Heart left ventricle (tissue), 16 donors: Measurements from ENCODE around the gene HCAR3. TPM values are rescaled to one million over a fixed set of nuclear protein-coding genes. Genes with fewer than 3 reads are reported as not detected.
A peak's percentile ranks its signal among the peaks of the same experiment; 100 is the strongest.
"Not testable (repeated sequence)": the region's sequence is repeated elsewhere in the genome, so short reads cannot be mapped to it uniquely, and the experiment has no call there.

Experiments
- ATAC-seq, 4 donors: fragments of 200-7000 bp; cut with Tn5 transposase; one replicate each; pipeline ENCODE4 v1.9.1; 2020 to 2022; ENCODE audit warnings: moderate library complexity in 4 of 4, mild to moderate bottlenecking in 3 of 4, moderate number of reproducible peaks in 1 of 4
- DNase-seq, 5 donors: peaks; one replicate each; pipeline ENCODE4 v3.0.0-alpha.2; 2020
- H3K27ac ChIP-seq, 12 donors: fragments of 200-600 bp; sonication (generic) in 4 of 12; one replicate each; pipeline versions ENCODE4 v1.5.0 to v1.8.0; 2016 to 2022; ENCODE audit warnings: mild to moderate bottlenecking in 2 of 12
- H3K27me3 ChIP-seq, 9 donors: fragments of 200-600 bp; sonication (generic) in 2 of 9; one replicate each; pipeline versions ENCODE4 v1.5.1 to v1.8.0; 2016 to 2022; ENCODE audit warnings: mild to moderate bottlenecking in 3 of 9
- H3K36me3 ChIP-seq, 9 donors: fragments of 200-600 bp; sonication (generic) in 2 of 9; one replicate each; pipeline versions ENCODE4 v1.5.0 to v1.8.0; 2018 to 2022; ENCODE audit warnings: mild to moderate bottlenecking in 2 of 9
- H3K4me1 ChIP-seq, 12 donors: fragments of 200-600 bp; sonication (generic) in 4 of 12; one replicate each; pipeline versions ENCODE4 v1.5.0 to v1.8.0; 2016 to 2022; ENCODE audit warnings: mild to moderate bottlenecking in 3 of 12
- H3K4me3 ChIP-seq, 12 donors: fragments of 200-600 bp; sonication (generic) in 4 of 12; one replicate each; pipeline versions ENCODE4 v1.5.0 to v1.8.0; 2017 to 2022; ENCODE audit warnings: mild to moderate bottlenecking in 9 of 12, moderate library complexity in 4 of 12
- H3K9me3 ChIP-seq, 12 donors: fragments of 200-600 bp; sonication (generic) in 4 of 12; one replicate each; pipeline versions ENCODE4 v1.5.0 to v1.8.0; 2016 to 2022; ENCODE audit warnings: mild to moderate bottlenecking in 1 of 12
- CTCF ChIP-seq, 12 donors: fragments of 200-600 bp; sonication (generic) in 4 of 12; IDR thresholded peaks; one replicate each; pipeline versions ENCODE4 v1.5.0 to v1.8.0; 2018 to 2022; ENCODE audit warnings: antibody characterized with exemption in 12 of 12, mild to moderate bottlenecking in 5 of 12
- POLR2A ChIP-seq, 2 donors: fragments of 450-650 bp; IDR thresholded peaks; one replicate each; pipeline ENCODE4 v1.6.1; 2017; ENCODE audit warnings: antibody characterized with exemption in 2 of 2, mild to moderate bottlenecking in 2 of 2, moderate library complexity in 2 of 2
- WGBS, 4 donors: extraction: QIAGEN DNeasy Blood & Tissue Kit in 2 of 4; methylation state at CpG; one replicate each; pipeline versions ENCODE4 v1.1.5 to v1.1.7; 2013 to 2018; 5-methylcytosine and 5-hydroxymethylcytosine counted together
- intact Hi-C, 10 donors: fragments of 100-400 bp; cut with DNase I; formaldehyde crosslinking; loops; one replicate each; pipeline versions ENCODE4 v1.11.1 to v1.14.2; 2022
- polyA plus RNA-seq, 2 donors: library from polyadenylated mRNA; stranded (reverse); fragments of 200-250 nt; gene quantifications; one replicate each; pipeline ENCODE4 v1.2.3, GENCODE V29; 2013
- total RNA-seq, 9 donors: library from RNA; depleted of rRNA in 2 of 9; stranded (reverse); fragments of >200 nt in 2 of 9; fragmentation: NEBNext Ultra II Directional in 3 of 9; extraction: Animal tissue kit (Norgen Biotek cat#: 25700) in 3 of 9; gene quantifications; one replicate each; pipeline versions ENCODE4 v1.1.0 to v1.2.4, GENCODE V29; 2016 to 2023
- donor health status: ischemic (EF 13 %, LVEDD 7.1; RV severe dilation, severe dysfunction).
- donor health status: healthy with polysubstance abuse.
- donor health status: DM: no; HTN: yes; CAD: no.
- donor health status: DM: no; HTN: no; CAD: no.
- donor health status: ischemic (EF 25% LVEDD 6.9; RV normal size, moderate dysfunction).
- donor health status: ischemic (EF 25% LVEDD 5.7; RV mildly dilated, moderate dysfunction).
- donor health status: healthy.
- donor health status: DM: yes; HTN: yes; CAD: no.
- donor health status: ischemic (EF 35%, LVEDD 5.7; RV mildly dilated, moderate dysfunction).
- donor health status: nonischemic (EF 11% LVEDD 7.7; RV severe dilation, severe dysfunction).
- donor health status: DM: yes; HTN: yes; CAD: no.
- donor health status: PGD.
- donor health status: ischemic (EF 29% LVEDD 5.4; RV normal size, mild dysfunction).
- donor health status: nonischemic (EF 23%, LVEDD 6.1; RV moderate dilation, normal function).

Gene HCAR3
- total and polyA plus RNA-seq, 11 donors = 0.10 to 1.1 (median 0.26) TPM; not detected in 5

- TF ChIP-seq POLR2A (IDR thresholded peaks at IDR 0.05) (peak in 1 of 2 donors; percentile 89), CTCF (IDR thresholded peaks at IDR 0.05) (peak; percentile 60 to 96 (median 84))
- intact Hi-C loops = loop anchor here (1.0 to 10.0 kb wide), 11 partner anchors 114 to 528 kb away; partner anchors contain the start of genes KNTC1 (in 3 of the 10), RSRC2 (in 2 of the 10), DIABLO (in 1 of the 10) and ZCCHC8 (in 1 of the 10)
- DNase-seq (peak; percentile 97 to 99 (median 98)), ATAC-seq (peak; percentile 97 to 99 (median 98))
- H3K27me3 ChIP-seq = no peaks in the 10 kb centered on the region
- peaks cover 0 to 40% (median 34%) of the 10 kb centered on the region in 9 donors for H3K36me3 ChIP-seq
- H3K9me3 ChIP-seq = no peaks in the 10 kb centered on the region
- peak within 1 kb of the TSS; percentile 65 to 99 (median 87) for H3K4me3 ChIP-seq
- H3K4me1 ChIP-seq = peaks cover 0 to 19% (median 8%) of the 10 kb centered on the region in 12 donors
- H3K27ac ChIP-seq = peak within 1 kb of the TSS; percentile 37 to 95 (median 83)
- 0 to 1% (median 1%) methylated on average over 59 to 73 of the region's 73 CpGs for WGBS, 4 donors
Observed at GRCh38 chr12:122752464-122753318, 36.1 kb upstream of the HCAR3 start, which contains the start of gene DENR. TSS of gene DENR (plus strand) at chr12:122752824. CDS start at chr12:122753702, 878 bp downstream.

GRCh38 chr12:122750781-122751515 is 34.3 kb upstream of the HCAR3 start:
- H3K4me3 ChIP-seq, ATAC-seq, H3K9me3 ChIP-seq, DNase-seq, H3K27ac ChIP-seq, H3K27me3 ChIP-seq: not testable (repeated sequence)
- Histone ChIP-seq H3K36me3 (peaks cover 0 to 22% (median 19%) of the 10 kb centered on the region in 9 donors), H3K4me1 (peaks cover 0 to 19% (median 8%) of the 10 kb centered on the region in 12 donors)
- intact Hi-C loops = loop anchor here in 8 of 10 donors (5.0 to 10.0 kb wide), 6 partner anchors 114 to 526 kb away; partner anchors contain the start of genes KNTC1 (in 2 of the 8), RSRC2 (in 2 of the 8), DIABLO (in 1 of the 8) and ZCCHC8 (in 1 of the 8)
- WGBS, 4 donors = 73 to 79% (median 75%) methylated on average over 17 of the region's 17 CpGs

- H3K27me3 ChIP-seq = no peaks in the 10 kb centered on the region
Observed at GRCh38 chr12:122749569-122750332, 33.1 kb upstream of the HCAR3 start.

More at GRCh38 chr12:122749569-122750332, 33.1 kb upstream of the HCAR3 start:
- TF ChIP-seq CTCF (IDR thresholded peaks at IDR 0.05) (no peak), POLR2A (IDR thresholded peaks at IDR 0.05) (no peak)
- ATAC-seq (no peak), DNase-seq (no peak)
- no peak overlapping the region for H3K27ac ChIP-seq
- WGBS, 4 donors = 72 to 83% (median 79%) methylated on average over 6 of the region's 6 CpGs
- peaks cover 0 to 10% (median 8%) of the 10 kb centered on the region in 9 donors for H3K36me3 ChIP-seq
- H3K4me3 ChIP-seq = no peak overlapping the region
- no peaks in the 10 kb centered on the region for H3K9me3 ChIP-seq
- intact Hi-C loops = loop anchor here in 8 of 10 donors (5.0 to 10.0 kb wide), 7 partner anchors 112 to 525 kb away; partner anchors contain the start of genes KNTC1 (in 2 of the 8), RSRC2 (in 2 of the 8), DIABLO (in 1 of the 8) and ZCCHC8 (in 1 of the 8)
- peaks cover 0 to 19% (median 8%) of the 10 kb centered on the region in 12 donors for H3K4me1 ChIP-seq
